Smooth muscle cell (in vitro differentiated cells): ENCODE data around the gene PICALM. TPM values are rescaled to one million over a fixed set of nuclear protein-coding genes. Genes with fewer than 3 reads are reported as not detected.

Source experiments
- DNase-seq: peaks from one replicate; lab custom pipeline; 2025; ENCODE audit not compliant: unreplicated experiment; lab: John Stamatoyannopoulos, UW
- H2AFZ ChIP-seq: fragments of 200-600 bp; sonication (generic); 2 replicates; pipeline ENCODE4 v1.6.0; 2016; ENCODE audit warnings: antibody characterized with exemption, low read depth, mild to moderate bottlenecking
- H3F3A ChIP-seq: fragments of 200-600 bp; sonication (generic); 2 replicates; pipeline ENCODE4 v1.6.0; 2017; ENCODE audit warnings: antibody characterized with exemption, low read depth
- H3K27ac ChIP-seq: fragments of 200-600 bp; sonication (generic); 2 replicates; pipeline ENCODE4 v1.5.1; 2016; ENCODE audit warnings: low read depth, mild to moderate bottlenecking
- H3K27me3 ChIP-seq: fragments of 200-600 bp; sonication (generic); 2 replicates; pipeline ENCODE4 v1.6.1; 2016; ENCODE audit warnings: low read depth, mild to moderate bottlenecking
- H3K36me3 ChIP-seq: fragments of 200-600 bp; sonication (generic); 2 replicates; pipeline ENCODE4 v1.5.1; 2016; ENCODE audit warnings: low read depth
- H3K4me1 ChIP-seq: fragments of 200-600 bp; sonication (generic); 2 replicates; pipeline ENCODE4 v1.5.1; 2016; ENCODE audit warnings: low read depth
- H3K4me2 ChIP-seq: fragments of 200-600 bp; sonication (generic); 2 replicates; pipeline ENCODE4 v1.6.0; 2016; ENCODE audit warnings: mild to moderate bottlenecking
- H3K4me3 ChIP-seq: fragments of 200-600 bp; sonication (generic); 2 replicates; pipeline ENCODE4 v1.5.1; 2016; ENCODE audit warnings: mild to moderate bottlenecking
- H3K79me2 ChIP-seq: fragments of 200-600 bp; sonication (generic); 2 replicates; pipeline ENCODE4 v1.6.0; 2016; ENCODE audit warnings: low read depth, mild to moderate bottlenecking
- H3K9ac ChIP-seq: fragments of 200-600 bp; sonication (generic); 2 replicates; pipeline ENCODE4 v1.6.0; 2016; ENCODE audit warnings: low read depth
- H3K9me3 ChIP-seq: fragments of 200-600 bp; sonication (generic); replicated peaks from 2 replicates; pipeline ENCODE4 v1.5.1; 2016; ENCODE audit warnings: low read depth
- H4K20me1 ChIP-seq: fragments of 200-600 bp; sonication (generic); 2 replicates; pipeline ENCODE4 v1.6.0; 2016; ENCODE audit warnings: low read depth
- WGBS: methylation state at CpG from one replicate; pipeline ENCODE4 v1.1.7; 2016; ENCODE audit warnings: low lambda C conversion rate; 5-methylcytosine and 5-hydroxymethylcytosine counted together
- polyA plus RNA-seq: library from polyadenylated mRNA; unstranded; fragments of >200 nt; fragmentation: Nextera tagmentation; extraction: Ambion mirVana; gene quantifications from 2 replicates; pipeline ENCODE4 v1.2.1, GENCODE V29; 2016
- total RNA-seq: library from RNA; depleted of rRNA; stranded (reverse); fragments of >200 nt; gene quantifications from 2 replicates; pipeline ENCODE4 v1.2.3, GENCODE V29; 2014
- TF ChIP-seq, protein P1 (sequence below): fragments of 200-600 bp; sonication (generic); IDR thresholded peaks from 2 replicates; pipeline ENCODE4 v1.5.1; 2017; ENCODE audit warnings: borderline replicate concordance, mild to moderate bottlenecking, antibody characterized with exemption; ENCODE audit not compliant: insufficient read depth, poor library complexity, severe bottlenecking

PICALM gene
- total and polyA plus RNA-seq, 2 experiments from 2014 or later, result 72.9 to 420 TPM

- no peak overlapping the region for H2AFZ ChIP-seq
Observed at GRCh38 chr11:86087256-86087655, 18.4 kb upstream of the PICALM start.

DNA sequence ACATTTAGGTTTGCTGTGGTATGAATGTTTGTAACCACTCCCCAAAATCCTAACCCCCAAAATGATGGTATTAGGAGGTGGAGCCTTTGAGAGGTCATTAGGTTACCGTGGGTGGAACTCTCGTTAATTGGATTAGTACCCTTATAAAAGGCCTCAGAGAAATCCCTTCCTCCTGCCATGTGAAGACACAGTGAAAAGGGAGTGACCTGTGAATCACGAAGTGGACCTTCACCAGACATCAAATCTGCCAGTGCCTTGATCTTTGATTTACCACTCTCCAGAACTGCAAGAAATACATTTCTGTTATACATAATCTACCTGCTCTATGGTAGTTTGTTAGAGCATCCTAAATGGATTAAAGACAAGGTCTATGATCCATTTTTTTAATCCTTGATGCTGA, 12.6 kb upstream of the PICALM start:
- Histone ChIP-seq H3K9ac (no peak overlapping the region), H4K20me1 (no peaks in the 10 kb centered on the region), H3K79me2 (no peaks in the 10 kb centered on the region), H3F3A (no peaks in the 10 kb centered on the region), H3K4me2 (no peak overlapping the region), H2AFZ (no peak overlapping the region), H3K4me1 (no peaks in the 10 kb centered on the region), H3K27me3 (no peaks in the 10 kb centered on the region), H3K27ac (no peak overlapping the region), H3K36me3 (no peaks in the 10 kb centered on the region), H3K9me3 (no peaks in the 10 kb centered on the region), H3K4me3 (no peak overlapping the region)
- TF ChIP-seq, protein P1, sequence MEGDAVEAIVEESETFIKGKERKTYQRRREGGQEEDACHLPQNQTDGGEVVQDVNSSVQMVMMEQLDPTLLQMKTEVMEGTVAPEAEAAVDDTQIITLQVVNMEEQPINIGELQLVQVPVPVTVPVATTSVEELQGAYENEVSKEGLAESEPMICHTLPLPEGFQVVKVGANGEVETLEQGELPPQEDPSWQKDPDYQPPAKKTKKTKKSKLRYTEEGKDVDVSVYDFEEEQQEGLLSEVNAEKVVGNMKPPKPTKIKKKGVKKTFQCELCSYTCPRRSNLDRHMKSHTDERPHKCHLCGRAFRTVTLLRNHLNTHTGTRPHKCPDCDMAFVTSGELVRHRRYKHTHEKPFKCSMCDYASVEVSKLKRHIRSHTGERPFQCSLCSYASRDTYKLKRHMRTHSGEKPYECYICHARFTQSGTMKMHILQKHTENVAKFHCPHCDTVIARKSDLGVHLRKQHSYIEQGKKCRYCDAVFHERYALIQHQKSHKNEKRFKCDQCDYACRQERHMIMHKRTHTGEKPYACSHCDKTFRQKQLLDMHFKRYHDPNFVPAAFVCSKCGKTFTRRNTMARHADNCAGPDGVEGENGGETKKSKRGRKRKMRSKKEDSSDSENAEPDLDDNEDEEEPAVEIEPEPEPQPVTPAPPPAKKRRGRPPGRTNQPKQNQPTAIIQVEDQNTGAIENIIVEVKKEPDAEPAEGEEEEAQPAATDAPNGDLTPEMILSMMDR, result no peak
- no peak for DNase-seq
- WGBS, result 85% methylated on average over 3 of the region's 3 CpGs

More at GRCh38 chr11:86087256-86087655, 18.4 kb upstream of the PICALM start:
- Histone ChIP-seq H3K27ac (no peak overlapping the region), H3K9me3 (no peaks in the 10 kb centered on the region), H3K4me2 (no peak overlapping the region), H3F3A (no peaks in the 10 kb centered on the region), H3K27me3 (no peaks in the 10 kb centered on the region), H3K9ac (no peak overlapping the region), H3K79me2 (no peaks in the 10 kb centered on the region), H3K4me1 (no peaks in the 10 kb centered on the region), H3K36me3 (no peaks in the 10 kb centered on the region), H4K20me1 (no peaks in the 10 kb centered on the region), H3K4me3 (no peak overlapping the region)
- WGBS, result 54% methylated on average over 2 of the region's 2 CpGs
- TF ChIP-seq, protein P1, result no peak
- DNase-seq, result no peak

DNA sequence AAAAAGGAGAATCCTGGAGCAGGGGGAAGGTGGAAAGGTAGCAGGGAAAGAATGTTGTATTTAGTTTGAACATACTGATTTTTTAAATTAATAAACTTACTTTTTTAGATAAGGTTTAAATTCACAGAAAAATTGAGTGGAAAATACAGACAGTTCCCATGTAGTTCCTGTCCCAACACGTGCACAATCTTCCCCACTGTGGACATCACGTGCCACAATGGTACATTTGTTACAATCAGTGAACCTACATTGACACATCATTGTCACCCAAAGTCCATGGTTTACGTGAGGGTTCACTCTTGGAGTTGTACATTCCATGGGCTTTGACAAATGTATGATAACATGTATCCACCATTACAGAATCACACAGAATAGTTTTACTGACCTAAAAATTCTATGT, 10.5 kb upstream of the PICALM start:
- Histone ChIP-seq H3K27me3 (no peaks in the 10 kb centered on the region), H3K36me3 (no peaks in the 10 kb centered on the region), H3K79me2 (no peaks in the 10 kb centered on the region), H3K9me3 (no peaks in the 10 kb centered on the region), H3K4me2 (no peak overlapping the region), H2AFZ (no peak overlapping the region), H3F3A (no peaks in the 10 kb centered on the region), H3K27ac (no peak overlapping the region), H3K4me1 (no peaks in the 10 kb centered on the region), H3K9ac (no peak overlapping the region), H4K20me1 (no peaks in the 10 kb centered on the region), H3K4me3 (no peak overlapping the region)
- TF ChIP-seq, protein P1, result no peak
- 91% methylated on average over 3 of the region's 3 CpGs for WGBS
- DNase-seq, result no peak

GRCh38 chr11:86073948-86074347, 5.1 kb upstream of the PICALM start:
- Histone ChIP-seq H3K27me3 (no peaks in the 10 kb centered on the region), H3K36me3 (no peaks in the 10 kb centered on the region), H4K20me1 (no peaks in the 10 kb centered on the region), H3K27ac (no peak overlapping the region), H3K9ac (no peak overlapping the region), H2AFZ (no peak overlapping the region), H3K4me2 (no peak overlapping the region), H3K9me3 (no peaks in the 10 kb centered on the region), H3F3A (peaks cover 11% of the 10 kb centered on the region), H3K4me3 (no peak overlapping the region), H3K4me1 (peaks cover 13% of the 10 kb centered on the region), H3K79me2 (no peaks in the 10 kb centered on the region)
- no peak for DNase-seq
- 90% methylated on average over 2 of the region's 2 CpGs for WGBS
- TF ChIP-seq, protein P1, result no peak
